Activated gamma-delta T cell treated with Interleukin-2 at 50 U/mL for 16 hours (primary cell): ENCODE measurements around the gene MEI1.

Source experiments
- DNase-seq: peaks from one replicate; pipeline ENCODE4 v3.0.0-alpha.2; 2020

The MEI1 gene

DNA sequence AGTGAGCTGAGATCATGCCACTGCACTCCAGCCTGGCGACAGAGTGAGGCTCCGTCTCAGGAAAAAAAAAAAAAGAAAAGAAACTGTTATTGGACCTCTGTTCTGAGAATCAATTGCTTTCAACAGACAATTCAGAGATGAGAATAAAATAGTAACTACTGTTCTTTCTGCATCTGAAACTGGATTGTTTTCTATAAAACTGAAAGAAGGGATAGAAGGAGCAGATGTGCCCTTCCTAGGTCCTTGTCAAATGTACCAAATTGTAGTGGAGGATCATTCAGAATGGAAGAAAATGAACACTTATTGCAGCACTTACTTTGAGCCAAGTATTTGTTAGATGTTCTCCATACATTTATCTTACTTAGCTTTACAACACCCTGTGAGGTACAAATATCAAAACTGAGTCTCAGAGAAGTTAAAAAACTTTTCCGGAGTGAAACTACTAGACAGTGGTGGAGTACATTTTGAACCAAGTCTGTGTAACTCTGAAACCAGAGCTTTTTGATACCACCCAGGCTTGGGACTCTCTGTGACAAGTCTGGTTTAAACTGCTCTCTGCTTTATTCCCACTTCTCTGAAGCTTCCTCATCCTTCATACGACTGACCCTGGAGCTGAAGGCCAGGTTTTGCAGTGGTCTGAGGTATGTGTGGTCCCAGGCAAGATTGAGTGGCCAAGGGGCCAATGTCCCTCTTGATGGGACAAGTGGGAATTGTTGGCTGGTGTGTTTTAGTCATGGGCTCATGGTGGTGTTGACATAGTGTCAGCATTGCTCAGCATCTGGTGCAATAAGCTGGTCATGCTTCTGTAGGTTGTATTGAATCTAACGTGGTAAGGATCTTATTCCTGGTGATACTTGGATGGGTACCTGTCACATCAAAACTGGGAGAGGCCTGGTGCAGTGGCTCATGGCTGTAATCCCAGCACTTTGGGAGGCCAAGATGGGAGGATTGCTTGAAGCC is 53.0 kb downstream of the MEI1 start:
- no peak for DNase-seq

DNA sequence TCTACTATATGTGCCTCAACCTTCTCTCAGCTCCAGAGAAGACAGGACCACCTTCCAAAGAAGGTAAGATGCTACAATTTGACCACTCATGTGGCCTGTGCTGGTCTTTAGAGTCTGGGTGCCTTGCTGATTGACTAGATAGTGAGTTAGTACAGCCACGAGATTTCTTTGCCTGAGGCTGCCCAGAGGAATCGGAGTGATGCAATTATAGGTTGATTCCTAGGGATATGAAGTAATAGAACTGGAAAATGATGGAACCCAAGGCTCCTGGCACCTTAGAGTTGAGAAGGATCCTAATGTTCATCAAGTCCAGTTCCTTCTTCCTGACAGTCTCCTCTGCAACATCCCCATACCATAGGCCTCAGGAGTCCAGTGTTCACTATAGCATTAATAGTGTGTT is 54.7 kb downstream of the MEI1 start:
- no peak for DNase-seq

DNA sequence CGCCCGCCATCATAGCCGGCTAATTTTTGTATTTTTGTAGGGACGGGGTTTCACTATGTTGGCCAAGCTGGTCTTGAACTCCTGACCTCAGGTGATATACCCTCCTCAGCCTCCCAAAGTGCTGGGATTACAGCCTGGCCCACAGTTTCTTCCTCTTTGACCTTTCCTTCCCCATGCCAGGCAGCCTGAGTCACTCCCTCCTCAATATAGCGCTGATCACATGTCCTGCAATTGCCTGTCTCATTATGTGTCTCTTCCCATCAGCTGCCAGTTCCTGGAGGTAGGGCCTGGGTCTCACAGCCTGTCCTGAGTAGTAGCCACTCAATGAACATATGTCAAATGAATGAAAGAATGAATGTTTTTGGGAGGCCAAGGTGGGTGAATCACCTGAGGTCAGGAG is 58.2 kb downstream of the MEI1 start:
- DNase-seq: no peak

DNA sequence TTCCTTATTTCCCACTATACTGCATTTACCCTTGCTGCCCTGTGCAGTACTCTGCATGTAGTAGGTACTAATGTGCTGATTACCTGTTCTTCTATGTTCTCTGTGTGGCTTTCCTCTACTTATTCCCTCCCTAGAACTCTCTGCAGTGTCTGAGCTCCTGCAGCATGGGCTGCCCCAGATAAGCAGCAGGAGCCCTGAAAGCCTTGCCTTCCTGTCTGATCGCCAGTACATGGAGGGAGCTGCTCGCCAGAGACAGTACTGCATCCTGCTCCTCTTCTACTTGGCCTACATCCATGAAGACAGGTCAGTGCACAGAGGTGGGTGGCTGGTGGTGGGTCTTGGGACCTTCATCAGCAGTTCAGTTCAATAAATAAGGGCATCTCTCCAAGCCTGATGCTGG is 58.9 kb downstream of the MEI1 start:
- DNase-seq: no peak

DNA sequence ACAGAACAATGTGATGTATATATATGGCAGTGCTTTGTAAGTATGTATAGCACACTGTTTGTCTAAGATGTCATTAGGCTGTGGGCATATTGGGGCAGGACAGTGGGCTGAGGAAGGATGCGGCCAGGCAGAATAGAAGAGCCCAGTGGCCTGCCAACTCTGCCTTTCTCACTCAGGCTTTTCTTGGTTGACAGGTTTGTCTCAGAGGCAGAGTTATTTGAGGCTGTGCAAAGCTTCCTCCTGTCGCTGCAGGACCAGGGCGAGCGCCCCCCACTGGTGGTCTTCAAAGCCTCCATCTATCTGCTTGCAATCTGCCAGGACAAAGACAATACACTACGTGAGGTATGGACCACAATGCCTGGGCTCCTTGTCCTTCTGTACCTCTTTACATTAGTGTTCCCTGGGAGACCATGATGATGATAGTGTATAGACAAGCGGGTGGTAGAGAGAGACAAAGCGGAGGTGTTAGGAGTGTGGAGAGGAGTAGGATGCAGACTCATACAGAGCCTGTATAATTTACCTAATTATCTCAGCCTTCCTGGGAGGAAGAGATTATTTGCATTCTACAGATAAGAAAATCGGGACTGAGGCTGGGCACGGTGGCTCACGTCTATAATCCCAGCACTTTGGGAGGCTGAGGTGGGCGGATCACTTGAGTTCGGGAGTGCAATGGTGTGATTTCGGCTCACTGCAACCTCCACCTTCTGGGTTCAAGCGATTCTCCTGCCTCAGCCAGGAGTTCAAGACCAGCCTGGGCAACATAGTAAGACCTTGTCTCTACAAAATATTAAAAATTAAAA is 63.9 kb downstream of the MEI1 start:
- DNase-seq: peak; percentile 20

DNA sequence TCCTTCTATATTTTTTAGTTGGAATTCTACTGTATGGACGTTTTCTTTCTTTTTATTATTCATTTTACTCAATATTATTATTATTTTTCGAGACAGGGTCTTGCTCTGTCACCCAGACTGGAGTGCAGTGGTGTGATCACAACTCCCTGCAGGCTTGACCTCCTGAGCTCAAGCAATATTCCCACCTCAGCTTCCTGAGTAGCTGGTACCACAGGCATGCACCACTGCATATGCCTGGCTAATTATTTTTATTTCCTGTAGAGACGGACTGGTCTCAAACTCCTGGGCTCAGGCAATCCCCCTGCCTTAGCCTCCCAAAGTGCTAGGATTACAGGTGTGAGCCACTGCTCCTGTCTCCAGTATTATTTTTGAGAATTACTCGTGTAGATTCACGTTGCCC is 67.2 kb downstream of the MEI1 start:
- no peak for DNase-seq

DNA sequence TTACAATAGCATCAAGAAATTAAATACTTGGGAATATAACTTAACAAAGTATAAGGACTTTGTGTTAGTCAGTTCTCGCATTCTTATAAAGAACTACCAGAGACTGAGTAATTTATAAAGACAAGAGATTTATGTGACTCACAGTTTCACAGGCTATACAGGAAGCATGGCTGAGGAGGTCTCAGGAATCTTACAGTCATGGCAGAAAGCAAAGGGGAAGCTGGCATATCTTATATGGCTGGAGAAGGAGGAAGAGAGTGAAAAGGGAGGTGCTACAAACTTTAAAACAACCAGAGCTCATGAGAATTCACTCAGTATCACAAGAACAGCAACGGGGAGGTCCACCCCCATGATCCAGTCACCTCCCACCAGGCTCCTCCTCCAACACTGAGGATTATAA is 69.1 kb downstream of the MEI1 start:
- no peak for DNase-seq

DNA sequence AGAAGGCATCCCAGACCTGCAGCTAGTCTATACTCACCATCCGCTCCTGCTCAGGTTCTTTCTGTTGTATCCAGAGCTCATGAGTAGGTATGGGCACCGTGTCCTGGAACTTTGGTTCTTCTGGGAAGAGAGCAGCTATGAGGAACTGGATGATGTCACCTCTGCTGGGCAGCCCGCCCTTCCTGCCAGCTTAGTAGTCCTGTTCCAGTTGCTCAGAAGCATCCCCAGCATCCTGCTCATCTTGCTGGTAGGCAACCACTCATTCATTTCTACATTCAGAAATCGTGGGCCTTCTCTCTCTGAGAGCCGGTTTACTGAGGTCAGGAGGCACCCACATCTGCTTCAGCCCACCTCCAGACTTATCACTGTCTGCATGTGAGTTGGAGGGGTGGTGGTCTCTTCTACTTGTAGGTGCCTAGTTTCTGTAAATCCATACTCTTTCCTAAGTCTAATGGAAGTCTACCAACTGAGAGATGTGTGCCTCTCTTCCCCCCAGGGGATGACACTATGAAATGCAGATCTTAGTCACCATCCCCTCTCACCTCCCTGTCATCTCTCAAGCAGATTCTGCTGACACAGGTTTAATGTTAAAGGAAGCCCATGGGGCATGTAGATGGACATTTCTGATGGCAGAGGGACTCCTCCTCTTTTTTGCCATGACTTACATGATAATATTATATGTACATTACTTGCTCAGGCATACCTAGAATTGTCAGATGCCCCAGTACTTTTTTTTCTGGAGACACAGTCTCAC is 71.6 kb downstream of the MEI1 start:
- DNase-seq: no peak

DNA sequence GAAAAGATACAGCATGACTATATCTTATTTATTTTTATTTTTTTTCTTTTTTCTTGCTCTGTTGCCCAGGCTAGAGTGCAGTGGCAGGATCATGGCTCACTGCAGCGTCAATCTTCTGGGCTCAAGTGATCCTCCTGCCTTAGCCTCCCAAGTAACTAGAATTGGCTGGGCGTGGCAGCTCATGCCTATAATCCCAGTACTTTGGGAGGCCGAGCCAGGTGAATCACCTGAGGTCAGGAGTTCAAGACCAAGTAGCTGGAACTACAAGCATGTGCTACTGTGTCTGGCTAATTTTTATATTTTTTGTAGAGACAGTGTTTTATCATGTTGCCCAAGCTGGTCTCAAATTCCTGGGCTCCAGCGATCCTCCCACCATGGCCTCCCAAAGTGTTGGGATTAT is 72.9 kb downstream of the MEI1 start:
- DNase-seq: no peak

DNA sequence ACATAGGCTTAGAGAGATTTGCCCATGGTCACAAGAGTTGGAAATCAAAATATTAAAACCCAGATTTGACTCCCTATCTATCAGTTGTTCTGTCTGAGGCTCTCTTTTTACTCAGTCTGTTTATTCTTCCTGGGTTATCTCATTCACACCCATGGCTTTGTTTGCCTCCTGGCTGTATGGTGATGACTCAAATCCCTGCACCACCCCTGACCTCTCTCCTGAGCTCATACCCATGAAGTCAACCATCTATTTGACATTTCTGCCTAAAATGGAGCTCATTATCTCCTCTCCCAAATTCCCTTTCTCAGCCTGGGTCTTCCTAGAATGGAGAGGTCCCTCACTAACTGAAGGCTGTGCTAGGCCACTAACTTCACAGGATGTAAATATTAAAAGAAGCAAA is 73.3 kb downstream of the MEI1 start:
- no peak for DNase-seq

DNA sequence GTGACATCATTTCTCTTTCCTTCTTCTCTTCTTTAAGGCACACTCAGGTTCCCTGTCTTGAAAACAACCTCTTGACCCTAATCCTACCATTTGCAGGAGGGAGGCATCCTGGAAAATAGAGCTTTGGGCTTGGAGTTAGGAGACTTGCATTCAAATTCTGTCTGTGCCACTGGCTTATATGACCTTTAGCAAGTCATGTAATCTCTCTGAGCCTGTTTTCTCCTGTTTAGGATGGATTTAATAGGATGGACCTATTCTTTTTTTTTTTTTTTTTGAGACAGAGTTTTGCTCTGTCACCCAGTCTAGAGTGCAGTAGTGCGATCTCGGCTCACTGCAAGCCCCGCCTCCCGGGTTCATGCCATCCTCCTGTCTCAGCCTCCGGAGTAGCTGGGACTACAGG is 76.0 kb downstream of the MEI1 start:
- no peak for DNase-seq

DNA sequence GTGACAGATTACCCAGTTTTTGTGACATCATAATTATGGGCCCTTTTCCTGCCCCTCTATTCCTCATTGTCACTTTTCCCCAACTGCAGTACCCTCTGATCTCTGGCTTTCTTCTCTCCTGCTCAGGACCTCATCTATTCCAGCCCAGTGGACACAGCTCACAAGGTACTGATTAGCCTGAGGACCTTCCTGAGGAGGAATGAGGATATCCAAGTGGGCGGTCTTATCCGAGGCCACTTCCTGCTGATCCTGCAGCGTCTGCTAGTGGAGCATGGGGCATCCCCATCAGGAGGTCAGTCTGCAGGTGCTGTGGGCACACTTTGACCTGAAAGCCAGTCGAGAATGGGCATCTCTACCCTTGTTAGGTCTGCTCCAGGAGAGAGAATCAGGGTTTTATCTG is 76.7 kb downstream of the MEI1 start:
- no peak for DNase-seq

DNA sequence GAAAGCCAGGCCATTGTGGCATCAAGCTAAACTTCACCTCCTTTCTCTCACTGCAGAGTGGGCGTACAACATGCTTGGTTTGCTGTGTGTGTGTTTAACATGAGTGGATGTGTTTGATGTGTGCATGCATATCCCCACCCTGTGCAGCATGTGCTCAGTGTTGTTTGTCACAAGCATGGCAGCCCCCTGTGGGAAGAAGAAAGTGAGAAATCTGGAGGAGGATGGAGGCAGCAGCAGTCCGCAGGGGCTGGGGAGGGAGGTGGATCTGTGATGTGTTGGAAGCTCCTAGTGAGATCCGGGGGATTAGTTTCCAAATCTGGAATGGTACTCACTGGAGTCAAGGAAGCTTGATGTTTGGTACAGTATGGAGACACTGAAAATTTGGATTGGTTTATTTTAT is 77.1 kb downstream of the MEI1 start:
- DNase-seq: no peak

DNA sequence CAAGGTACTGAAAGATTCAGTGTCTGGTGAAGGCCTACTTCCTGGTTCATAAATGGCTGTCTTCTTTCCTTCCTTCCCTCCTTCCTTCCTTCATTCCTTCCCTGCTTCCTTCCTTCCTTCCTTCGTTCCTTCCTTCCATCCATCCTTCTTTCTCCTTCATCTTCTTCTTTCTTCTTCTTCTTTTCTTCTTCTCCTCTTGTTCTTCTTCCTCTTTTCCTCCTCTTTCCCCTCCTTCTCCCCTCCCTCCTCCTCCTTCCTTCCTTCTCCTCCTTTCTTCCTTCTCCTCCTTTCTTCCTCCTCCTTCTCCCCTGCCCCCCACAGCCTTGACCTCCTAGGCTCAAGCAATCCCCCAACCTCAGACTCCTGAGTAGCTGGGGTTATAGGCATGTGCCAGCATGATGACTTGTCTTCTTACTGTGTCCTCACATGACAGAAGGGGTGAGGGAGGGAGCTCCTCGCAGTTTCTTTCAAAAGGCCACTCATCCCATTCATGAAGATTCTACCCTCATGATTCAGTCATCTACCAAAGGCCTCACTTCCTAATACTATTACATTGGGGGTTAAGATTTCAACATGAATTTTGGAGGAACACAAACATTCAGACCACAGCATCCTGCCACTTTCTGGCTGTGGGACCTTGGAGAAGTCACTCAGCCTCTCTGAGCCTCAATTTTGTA is 78.6 kb downstream of the MEI1 start:
- DNase-seq: no peak

DNA sequence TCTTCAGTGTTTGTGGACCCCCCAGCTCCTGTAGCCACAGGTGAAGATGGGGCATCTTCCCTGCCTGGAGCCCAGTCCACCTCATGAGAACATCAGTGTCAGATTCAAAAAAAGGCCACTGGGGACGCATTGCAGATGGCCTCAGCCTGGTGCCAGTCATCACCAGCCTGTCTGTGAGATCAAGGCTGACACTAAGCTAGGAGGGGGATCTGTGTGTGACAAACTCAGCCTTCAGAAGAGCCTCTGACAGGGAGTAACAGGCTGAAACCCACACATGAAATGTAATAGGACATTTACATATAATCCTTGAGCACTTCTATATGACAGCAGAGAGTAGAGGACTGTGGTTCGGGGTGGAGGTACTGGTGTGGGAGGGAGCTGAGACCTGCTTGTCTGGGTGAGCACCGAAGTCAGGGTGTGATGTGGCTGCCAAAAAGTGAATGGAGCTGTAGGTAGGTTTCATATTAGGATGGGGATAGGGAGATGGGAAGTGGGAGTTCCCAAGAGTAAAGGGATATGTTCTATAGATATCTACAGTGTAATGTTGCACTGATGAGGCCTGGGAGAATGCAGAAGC is 80.7 kb downstream of the MEI1 start:
- no peak for DNase-seq

DNA sequence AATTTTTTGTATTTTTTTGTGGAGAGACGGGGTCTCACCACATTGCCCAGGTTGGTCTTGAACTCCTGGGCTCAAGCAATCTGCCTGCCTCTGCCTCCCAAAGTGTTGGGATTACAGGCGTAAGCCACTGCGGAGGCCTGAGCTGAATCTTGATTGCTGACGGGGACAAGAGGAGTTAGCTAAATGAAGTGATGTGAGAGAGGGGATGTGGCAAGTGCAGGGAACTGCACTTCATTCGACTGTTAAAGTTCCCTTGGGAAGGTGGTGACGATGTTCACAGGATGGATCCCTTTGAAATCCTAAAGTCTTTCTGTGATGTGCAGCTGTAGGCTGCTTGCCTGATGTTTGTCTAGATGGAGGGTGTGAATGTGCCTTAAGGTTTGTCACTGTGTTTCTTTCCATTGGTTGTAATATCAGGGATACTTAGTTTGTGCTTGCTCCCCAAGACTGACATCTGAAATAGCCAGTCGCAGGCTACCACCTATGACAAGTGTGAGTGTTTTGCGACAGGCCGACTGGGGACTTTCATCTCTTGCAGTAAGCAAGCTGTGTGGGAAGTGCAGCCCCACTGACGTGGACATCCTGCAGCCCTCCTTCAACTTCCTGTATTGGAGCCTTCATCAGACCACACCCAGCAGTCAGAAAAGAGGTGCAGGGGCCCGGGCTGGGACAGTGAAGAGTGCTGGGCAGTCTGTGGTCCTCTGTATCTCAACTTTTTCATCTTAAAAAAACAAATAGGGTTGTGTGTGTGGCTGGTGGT is 81.6 kb downstream of the MEI1 start:
- DNase-seq: peak; percentile 87

DNA sequence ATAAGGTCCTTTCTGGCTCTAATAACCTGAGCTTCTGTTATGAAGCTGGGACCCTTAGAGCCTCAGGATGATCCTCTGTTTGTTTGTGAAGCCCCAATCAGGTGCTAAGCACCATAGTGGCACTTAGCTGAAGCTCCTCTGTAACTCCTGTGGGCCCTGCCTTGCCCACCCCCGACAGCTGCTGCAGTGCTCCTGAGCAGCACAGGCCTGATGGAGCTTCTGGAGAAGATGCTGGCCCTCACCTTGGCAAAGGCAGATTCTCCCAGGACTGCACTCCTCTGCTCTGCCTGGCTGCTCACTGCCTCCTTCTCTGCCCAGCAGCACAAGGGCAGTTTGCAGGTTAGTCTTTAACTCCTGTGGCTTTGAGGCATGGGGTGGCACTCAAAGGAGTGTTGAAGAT is 82.2 kb downstream of the MEI1 start:
- no peak for DNase-seq

DNA sequence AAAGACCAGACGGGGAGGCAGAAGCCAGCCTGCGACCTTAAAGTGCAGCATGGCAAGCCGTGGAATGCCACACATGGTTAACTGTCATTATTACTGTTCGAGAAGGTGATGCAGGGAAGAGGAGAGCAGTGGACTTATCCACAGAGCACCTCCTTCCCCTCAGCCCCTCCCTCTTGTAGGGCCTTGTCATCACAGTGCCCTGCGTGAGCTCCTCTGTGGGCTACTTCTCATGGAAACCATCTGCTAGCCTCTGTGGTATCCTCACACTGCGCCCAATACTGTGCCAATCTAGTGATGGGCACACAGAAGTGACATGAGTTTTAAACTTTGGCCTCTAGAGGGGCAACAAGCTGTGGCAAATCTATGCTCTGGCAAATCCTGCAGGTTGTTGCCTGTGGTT is 83.0 kb downstream of the MEI1 start:
- DNase-seq: peak; percentile 6

DNA sequence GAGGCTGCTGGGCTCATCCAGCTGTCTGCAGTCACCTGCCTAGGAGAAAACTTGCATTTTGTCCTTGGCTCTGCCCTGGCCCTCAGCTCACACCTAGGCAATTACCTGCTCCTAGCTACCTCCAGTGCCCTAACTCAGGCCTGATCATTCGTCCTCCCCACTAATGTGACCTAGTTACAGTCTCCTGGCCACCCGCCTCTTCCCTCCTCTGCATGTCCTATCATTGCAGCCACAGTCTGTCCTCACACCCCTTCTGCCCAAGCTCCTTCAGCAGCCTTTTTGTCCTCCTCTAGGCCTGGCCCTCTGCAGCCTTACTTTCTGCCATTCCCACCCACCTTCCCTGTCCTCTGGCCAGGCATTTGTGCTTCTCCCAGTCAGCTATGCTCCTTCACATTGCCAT is 83.4 kb downstream of the MEI1 start:
- no peak for DNase-seq

DNA sequence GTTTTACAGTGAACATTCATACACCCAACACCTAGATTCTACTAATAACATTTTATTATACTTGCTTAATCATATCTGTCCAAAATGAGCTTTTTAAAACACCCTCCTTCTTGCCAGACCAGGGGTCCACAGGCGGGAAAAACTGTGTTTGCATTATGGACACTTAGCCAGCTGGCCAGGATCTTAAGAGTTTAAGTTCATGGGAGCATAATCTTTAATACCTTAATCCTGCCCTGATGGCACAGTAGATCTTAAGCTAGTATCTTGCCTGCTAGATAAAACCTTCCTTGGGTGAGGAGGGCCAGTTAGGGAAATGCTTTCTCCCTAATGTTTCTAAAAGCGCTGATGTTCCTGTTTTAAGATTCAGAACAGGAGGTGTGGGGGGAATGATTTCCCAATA is 88.0 kb downstream of the MEI1 start:
- no peak for DNase-seq

DNA sequence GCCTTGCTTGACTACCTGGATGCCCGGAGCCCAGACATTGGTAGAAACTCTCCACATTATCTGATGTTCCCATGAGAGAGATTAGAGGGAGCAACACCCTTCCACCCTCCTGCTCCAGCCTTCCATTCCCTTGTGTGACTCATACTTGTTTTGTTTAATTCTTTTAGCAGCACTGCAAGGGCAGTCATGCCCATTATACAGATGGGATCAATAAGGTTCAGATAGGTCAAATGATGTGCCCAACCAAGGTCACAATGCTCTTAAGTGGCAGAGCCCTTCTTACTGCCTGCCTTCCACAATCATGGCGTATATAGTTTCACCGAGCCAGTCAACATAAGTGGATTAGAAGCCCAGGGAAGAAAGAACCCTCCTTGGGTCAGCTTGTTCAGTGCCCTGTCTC is 94.6 kb downstream of the MEI1 start:
- DNase-seq: no peak

DNA sequence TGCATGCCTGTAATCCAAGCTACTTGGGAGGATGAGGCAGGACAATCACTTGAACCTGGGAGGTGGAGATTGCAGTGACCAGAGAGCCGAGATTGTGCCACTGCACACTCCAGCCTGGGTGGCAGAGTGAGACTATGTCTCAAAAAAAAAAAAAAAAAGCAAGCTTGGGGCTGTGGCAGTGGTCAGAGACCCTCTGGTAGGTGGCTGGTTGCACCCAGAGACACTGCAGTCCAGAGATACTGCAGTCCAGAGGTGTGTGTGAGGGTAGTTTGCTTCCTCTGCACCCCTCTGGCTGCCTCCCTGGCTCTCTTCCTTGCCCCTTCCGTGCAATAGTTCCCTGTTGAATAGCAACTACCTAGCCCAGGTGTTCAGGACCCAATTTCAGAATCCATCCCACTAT is 99.4 kb downstream of the MEI1 start:
- DNase-seq: no peak
